ENCODE measurements around the gene MYO7A. TPM values are rescaled to one million over a fixed set of nuclear protein-coding genes. Genes with fewer than 3 reads are reported as not detected.

Gene MYO7A
- total and polyA plus RNA-seq, 2 of the 4 experiments (the other 2 are of a cell fraction), result 0.02 TPM; not detected in 1

DNA sequence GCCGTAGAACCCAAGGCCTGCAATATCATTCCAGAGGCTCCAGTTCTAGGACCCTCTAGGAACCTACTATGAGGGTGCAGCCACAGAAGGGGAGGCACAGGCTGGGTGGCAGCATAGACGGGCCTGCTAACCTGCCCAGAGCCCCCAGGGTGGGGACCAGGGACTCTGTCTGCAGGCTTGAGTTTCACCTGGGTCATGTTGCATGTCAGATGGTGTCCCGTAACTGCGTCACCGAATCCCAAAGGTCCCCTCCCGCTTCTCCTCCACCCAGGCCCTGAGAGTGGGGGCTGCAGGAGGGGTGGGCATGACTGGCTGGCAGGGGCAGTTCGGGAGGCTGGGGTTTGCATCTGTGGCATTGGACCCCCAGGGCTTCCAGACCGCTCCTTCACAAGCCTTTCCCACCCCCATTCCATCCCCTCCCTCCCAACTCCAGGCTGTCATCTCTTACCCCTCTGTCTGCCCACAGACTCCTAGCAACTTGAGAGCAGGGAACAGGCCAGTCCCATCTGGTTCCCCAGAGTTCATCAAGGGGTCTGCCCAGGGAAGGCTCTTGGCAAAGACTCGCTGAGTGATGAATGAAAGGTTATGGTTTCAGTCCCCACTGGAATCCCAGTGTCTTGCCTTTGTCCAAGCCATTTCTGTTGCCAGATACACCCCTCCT, 16.3 kb downstream of the MYO7A start:
- POLR2A ChIA-PET (ENCODE audit: unreplicated experiment), result no interaction called here

More for the DNA sequence above, 16.3 kb downstream of the MYO7A start:
- no peaks in the 10 kb centered on the region for H3K79me1 ChIP-seq (ENCODE audit: low read depth in 1 of 2, low read length in 2 of 2)
- no peak for TF ChIP-seq BHLHE40 (IDR thresholded peaks at IDR 0.05; ENCODE audit: low read depth, low read length)
- TF ChIP-seq MAFK (IDR thresholded peaks at IDR 0.05; ENCODE audit: low read depth, low read length), result no peak
- TF ChIP-seq CTCF (conservative IDR thresholded peaks at IDR 0.05; ENCODE audit: low read depth, low read length), result no peak
- TF ChIP-seq RCOR1 (IDR thresholded peaks at IDR 0.05; ENCODE audit: insufficient replicate concordance, low read length), result no peak
- TF ChIP-seq SMC3 (IDR thresholded peaks at IDR 0.05; ENCODE audit: low read depth, low read length), result no peak
- no peak overlapping the region for H3K4ac ChIP-seq (ENCODE audit: low read depth, low read length)
- no peaks in the 10 kb centered on the region for H3K9me3 ChIP-seq (ENCODE audit: control insufficient read depth, insufficient read depth, low read length)
- H4K91ac ChIP-seq (ENCODE audit: insufficient read depth, low read depth, low read length), result no peak overlapping the region
- no peak overlapping the region for H3K4me2 ChIP-seq (ENCODE audit: low read depth, low read length)
- H2AFZ ChIP-seq (replicated peaks; ENCODE audit: low read length, poor library complexity), result no peak overlapping the region
- BruUV-seq (replicated peaks), result no TSS peak
- no peak overlapping the region for H2BK120ac ChIP-seq (ENCODE audit: low read depth, low read length)
- H4K8ac ChIP-seq (ENCODE audit: low read depth in 2 of 2, low read length in 2 of 2), result no peak overlapping the region
- H3K56ac ChIP-seq (ENCODE audit: extremely low read depth, insufficient read depth, low read length), result no peak overlapping the region; the same call in 1 of the 2 replicates
- dilution Hi-C loops (cut with HindIII; ENCODE audit: low sequenced_read_pairs, unreplicated experiment), result no loop called here
- no CpG with 5 or more reads among the region's 9 CpGs for WGBS, 2 experiments (ENCODE audit: extremely low coverage in 2 of 2, insufficient read length in 1 of 2)
- H3K27ac ChIP-seq (ENCODE audit: insufficient read depth, low read length), result no peak overlapping the region
- H2BK5ac ChIP-seq (ENCODE audit: low read depth, low read length, poor library complexity, severe bottlenecking), result no peak overlapping the region
- H3K18ac ChIP-seq (ENCODE audit: low read depth, low read length), result no peak overlapping the region
- ATAC-seq (ENCODE audit: low read depth), result no peak
- H2AK5ac ChIP-seq (ENCODE audit: low read depth, low read length), result no peak overlapping the region
- in situ Hi-C loops (cut with MboI; ENCODE audit: low sequenced_read_pairs), result no loop called here
- H3K4me1 ChIP-seq (ENCODE audit: control insufficient read depth, insufficient read depth, low read length), result no peaks in the 10 kb centered on the region
- no peak for DNase-seq
- no peak overlapping the region for H3K14ac ChIP-seq (replicated peaks; ENCODE audit: low read depth, low read length)
- no peak overlapping the region for H2BK15ac ChIP-seq (ENCODE audit: low read depth, low read length)
- H3K27me3 ChIP-seq (ENCODE audit: control insufficient read depth, insufficient read depth, low read length), result peaks cover 38% of the 10 kb centered on the region
- H3K9me1 ChIP-seq (ENCODE audit: insufficient read depth, low read length), result no peaks in the 10 kb centered on the region; the same call in 1 of the 2 replicates
- H4K20me1 ChIP-seq (ENCODE audit: insufficient read depth, low read length), result no peaks in the 10 kb centered on the region
- intact Hi-C loops (cut with micrococcal nuclease), result no loop called here
- no peaks in the 10 kb centered on the region for H3K36me3 ChIP-seq (ENCODE audit: control insufficient read depth, insufficient read depth, low read length)
- no peak overlapping the region for H3K23ac ChIP-seq (ENCODE audit: low read depth, low read length)
- CTCF ChIA-PET, result no interaction called here
- H2AK9ac ChIP-seq (replicated peaks; ENCODE audit: low read depth, low read length, poor library complexity), result peak overlapping the region; percentile 19
- no peak overlapping the region for H4K5ac ChIP-seq (ENCODE audit: low read depth, low read length)
- no peak overlapping the region for H3K4me3 ChIP-seq (ENCODE audit: insufficient read depth, low read depth, low read length)
- no peak overlapping the region for H2BK20ac ChIP-seq (ENCODE audit: low read depth, low read length)
- H3K9ac ChIP-seq (ENCODE audit: low read depth, low read length), result no peak overlapping the region
